Hematopoietic multipotent progenitor cell (in vitro differentiated cells): ENCODE data around the gene NTSR2. TPM values are rescaled to one million over a fixed set of nuclear protein-coding genes. Genes with fewer than 3 reads are reported as not detected.
"Not testable (repeated sequence)": the region's sequence is repeated elsewhere in the genome, so short reads cannot be mapped to it uniquely, and the experiment has no call there.

Experiments used
- DNase-seq, 3 donors: peaks; one replicate each; pipeline ENCODE4 v3.0.0-alpha.2; 2011 to 2015; ENCODE audit warnings: low read depth in 2 of 3, low spot score in 2 of 3
- total RNA-seq: library from RNA; depleted of rRNA; stranded (reverse); fragments of >200 nt; gene quantifications from one replicate; pipeline ENCODE4 v1.2.3, GENCODE V29; 2012

NTSR2 gene
- total RNA-seq, 1 donor, result not detected

DNA sequence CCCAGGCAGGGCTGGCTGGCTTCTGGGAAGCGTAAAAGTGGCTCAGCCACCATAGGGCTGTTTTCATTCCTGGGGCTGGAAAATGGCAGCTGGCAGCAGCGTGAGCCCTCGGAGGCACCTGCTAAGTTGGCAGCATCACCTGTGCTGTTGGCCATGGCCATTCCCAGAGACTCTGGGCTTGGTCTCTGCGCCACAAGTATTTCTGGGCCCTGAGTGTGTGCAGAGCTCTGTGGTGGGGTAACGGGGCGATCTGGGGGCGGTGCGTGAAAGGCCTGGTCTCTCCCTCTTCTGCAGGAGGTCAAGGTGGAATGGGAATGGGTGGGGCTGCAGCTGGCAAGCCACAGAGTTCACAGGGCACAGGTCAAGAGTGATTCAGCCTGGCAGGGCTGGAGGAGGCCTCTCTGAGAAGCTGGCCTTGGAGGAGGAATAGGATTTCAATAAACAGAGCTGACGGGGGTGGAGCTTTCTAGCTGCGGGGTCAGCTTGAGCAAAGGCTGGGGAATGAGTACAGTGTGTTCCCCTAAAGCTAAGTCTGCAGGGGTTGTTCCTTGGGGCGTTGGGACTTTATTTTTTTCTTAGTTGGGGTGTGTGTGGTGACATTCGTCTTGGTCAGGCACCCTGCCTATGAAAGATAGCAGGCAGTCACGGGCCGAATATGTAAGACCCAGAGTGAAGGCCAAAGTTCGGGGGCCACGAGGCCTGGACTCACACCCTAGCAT, 10.3 kb upstream of the NTSR2 start:
- no peak for DNase-seq

GRCh38 chr2:11679486-11680181, 9.6 kb upstream of the NTSR2 start:
- no peak for DNase-seq

GRCh38 chr2:11679016-11679415, 9.0 kb upstream of the NTSR2 start:
- DNase-seq, result no peak

DNA sequence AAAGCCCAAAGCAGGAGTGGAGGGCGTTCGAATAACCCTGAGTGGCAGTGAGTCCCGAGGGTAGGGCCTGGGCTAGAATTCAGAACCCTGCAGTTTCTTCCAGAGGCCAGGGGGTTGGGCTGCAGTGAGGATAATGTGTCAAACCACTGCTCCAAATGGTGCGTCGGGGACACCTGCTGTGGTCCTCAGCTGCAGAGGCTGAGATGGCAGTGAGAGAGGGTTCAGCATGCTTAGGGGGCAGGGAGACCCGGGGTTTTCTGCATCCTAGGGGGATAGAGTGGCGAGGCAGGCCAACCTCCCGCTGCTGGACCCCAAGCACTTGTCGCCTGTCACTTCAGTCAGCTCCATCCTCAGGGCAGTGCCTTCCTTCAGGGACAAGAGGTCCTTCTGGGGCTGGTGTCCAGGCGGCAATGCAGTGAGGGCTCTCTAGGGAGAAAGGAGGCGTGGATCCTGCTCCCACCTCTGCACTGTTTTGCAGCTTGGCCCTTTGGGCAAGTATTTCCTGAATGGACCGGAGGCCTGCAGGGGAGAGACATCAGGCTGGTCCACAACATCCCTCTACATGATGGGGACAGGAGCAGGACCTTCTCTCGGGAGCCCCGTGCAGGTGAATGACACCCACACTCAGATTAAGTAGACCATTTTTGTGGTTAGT, 8.4 kb upstream of the NTSR2 start:
- DNase-seq, result no peak

- no peak for DNase-seq
Observed at GRCh38 chr2:11677136-11678055, 7.4 kb upstream of the NTSR2 start.

DNA sequence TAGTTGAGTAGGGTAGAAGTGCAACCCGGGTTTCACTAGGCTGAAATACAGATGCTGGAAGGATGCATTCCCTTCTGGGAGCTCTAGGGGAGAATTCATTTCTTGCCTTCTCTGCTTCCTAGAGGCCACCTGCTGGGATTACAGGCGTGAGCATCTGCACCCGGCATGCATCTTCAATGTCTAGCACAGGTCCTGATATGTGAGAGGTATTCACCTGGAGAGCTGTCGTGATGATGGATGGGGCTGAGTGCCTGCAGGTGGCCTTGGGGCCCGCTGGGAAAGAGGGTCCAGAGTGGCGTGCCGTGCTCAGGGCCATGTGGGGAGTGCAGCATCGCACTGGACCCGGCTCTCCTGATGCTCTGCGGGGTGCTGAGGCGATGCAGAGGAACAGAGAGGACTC, 6.6 kb upstream of the NTSR2 start:
- no peak for DNase-seq

- no peak for DNase-seq
Observed at GRCh38 chr2:11675423-11676112, 5.6 kb upstream of the NTSR2 start.

- no peak for DNase-seq
Observed at GRCh38 chr2:11674983-11675382, 5.0 kb upstream of the NTSR2 start.

GRCh38 chr2:11672407-11672806, 2.4 kb upstream of the NTSR2 start:
- DNase-seq, result peak in 1 of 3 donors; percentile 15

DNA sequence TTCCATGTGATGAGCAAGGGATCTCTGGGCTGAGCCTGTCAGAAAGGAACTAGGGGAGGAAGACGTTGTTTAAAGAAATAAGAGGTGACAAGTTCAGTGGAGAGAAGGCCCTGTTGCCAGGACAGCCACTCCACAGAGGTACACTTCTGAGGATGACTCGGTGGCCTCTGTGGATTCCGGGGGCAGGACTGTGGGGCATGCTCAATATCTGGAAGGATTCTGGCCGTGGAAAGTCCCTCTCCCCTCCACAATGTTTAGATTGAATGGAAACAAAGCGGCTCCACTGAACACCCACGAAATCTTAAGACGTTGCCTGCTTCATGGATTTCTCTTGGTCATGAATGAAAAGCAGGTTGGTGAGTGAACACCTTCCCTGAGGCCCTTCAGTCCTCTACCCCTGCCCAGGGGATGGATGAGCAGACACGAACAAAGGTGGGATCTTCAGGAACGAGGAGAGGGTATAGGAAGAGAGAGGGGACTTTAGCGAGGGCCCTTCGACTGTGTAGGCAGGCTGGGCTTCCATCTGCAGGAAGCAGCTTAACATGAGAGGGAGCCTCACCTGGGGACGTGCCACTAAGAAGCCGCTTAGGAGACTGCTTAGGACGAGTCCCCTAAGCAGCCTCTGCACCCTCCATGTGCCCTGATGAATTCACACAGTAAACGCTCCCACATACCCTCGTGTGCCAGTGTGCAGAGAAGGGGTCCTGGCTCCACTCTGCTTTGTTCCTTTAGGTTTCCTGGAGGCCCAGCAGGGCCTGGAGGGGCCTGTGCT, 1.9 kb downstream of the NTSR2 start:
- DNase-seq, result no peak

DNA sequence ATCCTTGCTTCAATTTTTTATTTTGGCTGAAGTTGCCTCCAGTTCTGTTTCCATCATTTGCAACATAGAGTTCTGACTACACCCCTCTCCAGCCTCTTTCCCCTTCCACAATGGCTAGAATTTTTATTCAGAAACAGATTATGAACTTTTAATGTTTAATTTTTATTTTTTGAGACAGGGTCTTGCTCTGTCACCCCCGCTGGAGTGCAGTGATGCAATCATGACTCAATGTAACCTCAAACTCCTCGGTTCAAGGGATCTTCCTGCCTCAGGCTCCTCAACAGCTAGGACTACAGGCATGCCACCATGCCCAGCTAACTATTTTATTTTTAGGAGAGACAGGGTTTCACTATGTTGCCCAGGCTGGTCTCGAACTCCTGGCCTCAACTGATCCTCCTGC, 2.8 kb downstream of the NTSR2 start:
- DNase-seq, result no peak

DNA sequence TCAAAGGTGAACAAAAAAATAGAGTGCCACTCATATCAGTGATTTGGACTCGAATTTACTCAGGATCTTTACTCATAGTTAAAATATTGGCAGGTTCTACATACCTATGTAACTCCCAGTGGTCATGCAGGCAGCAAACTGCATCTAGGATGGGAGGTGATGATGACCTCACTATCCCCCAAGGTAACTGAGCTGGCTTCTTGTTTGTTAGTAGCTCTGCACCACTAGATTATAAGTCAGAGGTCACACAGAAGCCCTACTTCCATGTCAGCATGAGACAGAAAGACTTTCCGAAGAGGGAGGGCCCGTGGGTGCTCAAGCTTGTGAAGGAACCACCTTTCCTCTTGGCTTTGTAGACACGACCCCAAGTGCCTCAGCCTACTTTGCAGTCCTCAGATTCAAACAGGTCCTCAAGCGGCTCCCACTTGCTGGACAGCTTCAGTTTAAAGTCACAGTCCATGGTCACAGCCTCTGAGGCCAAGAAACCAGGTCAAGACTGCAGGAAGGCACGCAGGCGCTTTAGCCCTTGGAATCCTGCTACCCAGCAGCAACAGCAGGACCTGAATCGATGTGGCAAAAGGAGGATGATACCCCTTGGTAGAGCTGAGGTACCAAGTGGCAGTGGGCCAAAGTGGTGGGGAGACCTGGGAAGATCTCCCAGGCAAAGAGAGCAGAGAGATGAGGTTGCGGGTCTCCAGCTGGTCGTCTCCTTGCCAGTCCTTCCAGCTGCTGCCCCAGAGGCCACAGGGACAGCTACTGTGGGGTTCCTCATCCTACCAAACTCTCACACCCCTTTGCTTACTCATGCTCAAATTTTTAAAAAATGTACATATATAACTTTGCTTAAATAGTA, 4.3 kb downstream of the NTSR2 start:
- no peak for DNase-seq

DNA sequence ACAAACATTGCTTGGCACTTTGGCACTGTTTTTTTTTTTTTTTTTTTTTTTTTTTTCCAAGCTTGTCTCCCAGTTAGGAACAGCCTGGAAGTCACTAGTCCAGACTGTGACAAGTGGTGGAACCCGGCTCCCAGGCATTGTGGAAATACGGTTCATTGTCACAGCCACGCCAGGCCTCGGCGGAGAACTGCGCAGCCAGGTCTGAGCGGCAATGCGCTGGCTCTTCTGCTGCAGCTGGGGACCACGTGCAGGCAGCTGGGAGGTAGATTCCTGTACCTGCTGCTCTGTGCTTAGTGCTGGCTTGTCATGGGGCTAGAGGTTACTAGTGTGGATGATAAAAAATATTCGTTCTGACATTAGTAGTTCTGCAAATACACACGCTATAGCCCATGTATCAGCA, 5.0 kb downstream of the NTSR2 start:
- DNase-seq, result no peak

GRCh38 chr2:11663427-11663826, 6.6 kb downstream of the NTSR2 start:
- DNase-seq, result no peak

DNA sequence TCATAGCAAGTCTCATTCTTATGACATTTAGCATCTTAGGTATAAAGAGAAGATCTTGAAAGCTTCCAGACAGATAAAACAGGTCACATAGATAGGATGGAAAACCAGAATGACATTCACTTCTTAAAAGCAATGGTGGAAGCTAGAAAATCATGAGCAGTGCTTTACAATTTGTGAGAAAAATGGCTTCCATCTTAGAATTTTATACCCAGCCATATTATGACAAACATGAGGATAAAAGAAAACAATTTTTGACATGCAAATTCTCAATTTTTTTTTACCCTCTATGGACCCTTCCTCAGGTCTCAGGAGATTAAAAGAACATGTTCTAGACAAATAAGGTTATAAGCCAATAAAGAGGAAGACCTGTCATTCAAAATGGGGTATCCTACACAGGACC, 7.1 kb downstream of the NTSR2 start:
- no peak for DNase-seq

GRCh38 chr2:11661891-11662435, 8.0 kb downstream of the NTSR2 start:
- DNase-seq, result no peak

DNA sequence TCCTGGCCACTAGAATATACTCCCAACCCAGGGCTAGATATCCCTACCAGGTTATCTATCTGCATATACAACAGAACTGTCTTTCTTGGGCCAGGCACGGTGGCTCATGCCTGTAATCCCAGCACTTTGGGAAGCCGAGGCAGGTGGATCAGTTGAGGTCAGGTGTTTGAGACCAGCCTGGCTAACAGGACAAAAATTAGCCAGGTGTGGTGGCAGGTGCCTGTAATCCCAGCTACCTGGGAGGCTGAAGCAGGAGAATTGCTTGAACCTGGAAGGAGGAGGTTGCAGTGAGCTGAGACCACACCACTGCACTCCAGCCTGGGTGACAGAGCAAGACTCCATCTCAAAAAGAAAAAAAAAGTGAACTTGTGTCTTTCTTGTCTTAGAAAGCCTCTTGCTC, 9.6 kb downstream of the NTSR2 start:
- not testable (repeated sequence) for DNase-seq

- DNase-seq, result no peak
Observed at GRCh38 chr2:11659851-11660250, 10.1 kb downstream of the NTSR2 start.
